ENCODE results near the gene WNT9B.

DNA sequence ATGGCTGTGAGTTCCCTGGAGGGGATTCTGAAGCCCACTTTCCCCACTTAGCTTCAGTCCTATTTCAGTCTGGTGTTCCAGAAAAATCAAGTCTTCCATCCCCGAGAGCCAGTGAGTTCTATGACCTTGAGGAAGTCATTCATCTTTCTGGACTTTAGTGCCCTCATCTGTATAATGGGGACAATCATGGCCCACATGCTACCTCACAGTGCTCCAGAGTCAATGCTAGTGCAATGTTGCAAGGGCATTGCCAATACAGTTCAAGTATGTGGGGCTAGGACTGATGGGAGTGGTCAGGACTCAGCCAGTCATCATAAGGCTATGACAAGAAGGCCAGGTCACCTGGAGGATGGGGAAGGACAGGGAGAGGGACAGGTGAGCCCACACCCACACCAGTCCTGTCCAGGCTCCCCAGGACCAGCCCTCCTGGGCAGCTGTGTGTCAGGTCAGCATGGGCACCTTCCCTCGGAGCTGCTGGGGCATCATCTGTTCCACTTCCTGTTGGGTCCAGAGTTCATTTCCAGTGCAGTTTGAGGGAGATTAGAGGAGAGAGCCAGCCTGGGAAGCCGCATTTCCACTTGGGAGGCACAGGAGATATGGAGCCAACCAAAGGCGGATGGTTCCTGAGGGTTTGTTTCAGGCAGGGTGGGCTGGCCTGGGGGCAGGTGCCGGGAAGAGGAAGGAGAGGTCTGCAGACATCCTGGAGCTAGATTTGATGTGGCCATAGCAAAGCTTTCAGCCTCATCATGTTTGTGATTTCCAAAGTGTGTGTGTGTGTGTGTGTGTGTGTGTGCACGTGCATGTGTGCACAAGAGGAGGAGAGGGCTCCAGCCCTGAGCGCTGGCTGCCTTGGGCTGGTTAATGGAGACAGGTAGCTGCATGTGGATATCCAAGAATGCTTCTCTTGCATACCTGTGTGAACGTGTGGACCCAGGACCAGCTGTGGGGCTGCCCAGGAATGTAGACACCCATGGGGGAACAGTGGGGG, 3.9 kb upstream of the WNT9B start:
- TF ChIP-seq POLR2A (IDR thresholded peaks at IDR 0.05; ENCODE audit: low read length) (no peak), GATA1 (IDR thresholded peaks at IDR 0.05; ENCODE audit: low read depth, low read length) (no peak)
